ENCODE results near the gene PDILT.

Gene PDILT

DNA sequence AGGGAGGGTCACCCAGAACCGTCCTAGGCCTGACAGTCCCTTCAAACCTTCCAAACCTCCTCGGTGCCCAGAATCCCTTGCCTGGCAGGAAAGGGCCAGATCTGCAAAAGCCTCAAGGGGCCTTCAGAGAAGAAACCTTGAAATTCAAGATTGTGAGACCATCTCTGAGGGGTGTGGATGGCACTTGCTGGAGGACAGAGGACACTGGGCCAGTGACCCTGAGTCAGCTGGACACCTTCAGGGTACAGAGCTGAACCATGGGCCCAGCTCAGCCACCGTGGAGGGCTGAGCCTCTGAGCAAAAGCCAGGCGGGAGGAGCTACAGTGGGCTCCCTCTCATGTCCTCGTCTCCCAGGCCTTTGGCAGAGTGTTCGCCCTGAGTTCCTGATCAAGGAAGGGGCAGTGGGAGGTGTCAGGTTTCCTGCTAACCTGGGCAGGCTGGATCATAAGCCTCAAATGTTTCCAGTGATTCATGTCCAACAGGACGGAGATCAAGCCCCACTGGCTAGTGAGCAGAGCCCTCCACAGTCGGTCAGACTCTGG lies 3.0 kb downstream of the PDILT start:
- peak; percentile 47 for DNase-seq

DNA sequence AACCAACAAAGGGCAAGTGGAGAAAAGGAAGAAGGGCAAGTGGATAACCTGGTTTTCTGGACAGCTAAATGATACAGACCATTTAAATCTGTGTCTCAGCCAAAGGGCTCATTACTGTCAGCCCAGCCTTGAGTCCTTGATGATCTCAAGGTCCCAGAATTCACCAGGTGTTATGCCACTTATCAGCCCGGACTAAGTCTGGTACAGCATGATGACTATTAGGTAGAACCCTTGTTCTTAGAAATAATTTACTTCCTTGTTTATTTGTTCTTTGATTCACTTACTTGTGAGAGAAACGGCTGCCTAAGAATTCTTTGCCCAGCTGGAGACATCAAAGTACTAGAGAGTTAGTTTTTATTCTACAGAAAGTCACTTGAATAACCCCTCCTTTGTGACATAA lies 3.5 kb downstream of the PDILT start:
- DNase-seq = no peak

DNA sequence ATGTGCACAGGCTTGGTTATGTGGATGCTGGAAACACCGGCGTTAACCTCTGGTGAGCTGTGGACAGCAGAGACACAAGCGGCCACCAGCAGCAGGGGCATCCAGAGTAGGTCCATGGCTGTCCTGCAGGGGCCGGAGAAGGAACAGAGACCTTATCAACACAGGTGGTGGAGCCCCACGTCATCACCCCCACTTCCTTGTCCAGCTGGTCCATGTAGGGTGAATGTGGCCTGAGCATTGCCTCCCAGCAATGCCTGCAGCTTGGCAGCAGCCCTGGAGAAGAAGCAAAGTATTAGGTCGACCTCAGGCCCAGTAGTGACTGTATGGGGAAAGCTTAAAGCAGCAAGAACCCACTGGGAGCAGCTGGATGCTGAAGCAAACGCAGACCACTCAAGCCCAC lies 5.4 kb downstream of the PDILT start:
- DNase-seq = no peak

DNA sequence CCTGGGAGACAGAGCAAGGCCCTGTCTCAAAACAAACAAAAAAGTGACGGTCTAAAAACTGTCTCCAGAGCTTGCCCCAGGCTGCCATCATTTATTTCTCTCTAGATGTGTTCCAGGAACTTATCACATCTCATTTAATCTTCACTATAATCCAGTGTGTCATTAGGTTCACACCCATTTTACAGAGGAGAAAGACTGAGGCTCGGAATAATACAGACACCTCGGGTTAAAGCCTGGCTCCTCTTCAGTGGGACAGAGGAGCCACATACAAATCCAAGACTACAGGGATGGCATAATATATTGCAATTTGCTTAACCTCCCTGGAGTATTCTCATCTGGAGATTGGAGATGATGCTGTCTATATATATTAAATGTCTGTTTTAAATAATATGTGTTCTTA lies 5.9 kb downstream of the PDILT start:
- no peak for DNase-seq

DNA sequence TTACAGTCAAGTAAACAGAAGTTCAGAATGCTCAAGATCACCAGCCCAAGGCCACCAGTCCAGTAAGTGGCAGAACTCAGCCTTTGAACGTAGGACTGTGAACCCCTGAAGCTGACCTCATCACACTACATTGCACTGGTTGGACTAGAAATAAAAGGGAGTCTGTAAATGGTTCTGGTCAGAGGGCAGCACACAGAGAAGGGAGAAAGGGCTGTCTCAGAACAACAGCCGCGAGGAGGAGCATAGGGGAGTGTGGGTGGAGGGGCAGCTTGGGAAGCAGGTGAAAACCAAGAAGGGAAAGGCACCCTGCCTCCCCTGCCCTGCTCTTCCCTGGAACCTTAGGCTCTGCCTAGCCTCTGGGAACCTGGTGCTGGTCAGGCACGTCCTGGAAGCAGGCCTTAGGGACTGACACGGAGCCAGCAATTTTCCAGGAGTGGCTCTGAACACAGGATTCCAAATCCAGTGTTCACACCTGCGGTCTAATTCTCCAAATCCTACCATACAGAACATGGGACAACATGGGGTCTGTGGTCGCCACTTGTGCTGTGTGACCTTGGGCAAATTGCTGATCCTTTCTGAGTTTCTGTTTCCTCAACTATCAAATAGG lies 7.0 kb downstream of the PDILT start:
- no peak for DNase-seq

DNA sequence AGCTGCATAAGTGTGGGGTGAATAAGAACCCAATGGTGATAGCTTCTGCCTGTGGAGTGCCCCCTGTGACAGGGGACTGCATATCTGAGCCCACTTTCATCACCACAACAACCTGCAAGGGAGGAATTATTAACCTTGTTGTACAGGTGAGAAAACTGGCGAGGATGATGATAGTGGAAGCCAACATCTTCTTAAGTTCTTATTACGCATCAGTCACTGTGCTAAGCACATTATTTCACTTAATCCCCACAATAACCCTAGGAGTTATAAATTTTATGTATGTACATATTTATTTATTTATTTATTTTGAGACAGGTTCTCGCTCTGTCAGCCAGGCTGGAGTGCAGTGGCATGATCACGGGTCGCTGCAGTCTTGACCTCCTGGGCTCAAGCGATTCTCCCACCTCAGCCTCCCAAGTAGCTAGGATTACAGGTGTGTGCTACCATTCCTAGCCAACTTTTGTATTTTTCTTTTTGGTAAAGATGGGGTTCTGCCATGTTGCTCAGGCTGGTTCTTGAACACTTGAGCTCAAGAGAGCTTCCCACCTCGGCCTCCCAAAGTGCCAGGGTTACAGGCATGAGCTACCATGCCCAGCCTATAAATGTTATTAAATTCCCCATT lies 7.6 kb downstream of the PDILT start:
- DNase-seq = no peak

DNA sequence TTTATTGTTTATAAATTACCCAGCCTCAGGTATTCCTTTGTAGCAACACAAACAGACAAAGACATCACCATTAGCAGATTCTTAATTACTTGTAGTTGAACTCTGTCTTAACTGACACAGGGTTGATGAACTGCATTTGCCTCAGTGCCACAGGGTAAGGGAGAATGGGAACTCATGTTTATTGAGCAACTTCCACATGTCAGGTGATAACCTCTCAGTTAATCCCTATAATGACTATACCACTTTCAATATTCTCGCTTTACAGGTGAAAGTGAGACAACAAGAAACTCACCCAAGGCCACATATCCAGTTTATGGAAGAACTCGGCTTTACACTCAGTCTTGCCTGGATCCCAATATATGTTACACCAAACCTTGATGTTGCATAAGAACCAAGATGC lies 8.6 kb downstream of the PDILT start:
- DNase-seq = no peak

DNA sequence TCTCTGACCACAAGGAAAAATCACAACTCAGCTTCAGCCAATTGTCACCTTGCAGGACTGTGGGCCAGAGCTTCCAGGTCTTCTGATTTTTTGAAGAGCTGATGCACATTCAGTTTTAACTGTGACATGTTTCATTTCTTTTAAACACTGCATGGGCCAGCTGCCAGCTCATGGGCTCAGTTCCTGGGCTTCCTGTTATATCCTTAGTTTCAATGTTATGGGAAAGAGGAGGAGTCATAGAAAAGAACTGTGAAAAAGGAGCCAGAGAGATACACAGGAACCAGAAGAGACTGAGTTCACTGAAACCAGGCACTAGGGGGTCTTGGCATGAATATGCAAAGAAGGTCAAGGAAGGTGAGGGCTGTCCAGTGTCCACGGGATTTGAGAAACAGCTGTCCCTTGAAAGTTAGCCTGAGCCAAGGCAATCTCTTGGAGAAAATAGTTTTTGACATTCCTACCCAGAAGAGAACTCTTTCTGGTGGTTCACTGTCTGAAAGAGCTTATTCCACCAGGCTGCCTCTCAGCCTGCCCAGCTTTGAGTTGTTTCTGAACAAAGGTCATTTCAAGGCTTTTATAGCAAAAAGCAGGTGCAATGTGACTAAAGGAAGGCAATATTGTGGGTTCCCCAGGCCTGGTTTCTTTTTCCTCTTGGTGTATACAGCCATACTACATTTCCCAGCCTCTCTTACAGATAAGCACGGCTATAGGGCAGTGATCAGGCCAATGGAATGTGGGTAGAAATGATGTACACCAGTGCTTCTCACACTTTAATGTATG lies 10.5 kb downstream of the PDILT start:
- DNase-seq = no peak

DNA sequence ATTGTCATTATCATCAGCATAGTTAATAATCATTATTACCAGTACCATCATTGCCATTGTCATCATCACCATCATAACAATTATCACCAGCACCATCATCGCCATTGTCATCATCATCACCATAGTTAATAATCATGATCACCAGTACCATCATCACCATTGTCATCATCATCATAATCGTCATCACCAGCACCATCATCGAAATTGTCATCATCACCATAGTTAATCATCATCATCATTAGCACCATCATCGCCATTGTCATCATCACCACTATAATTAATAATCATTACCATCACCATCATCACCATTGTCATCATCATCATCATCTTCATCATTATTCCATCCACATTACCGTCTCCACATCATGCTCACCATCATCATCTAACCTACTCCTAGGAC lies 13.5 kb downstream of the PDILT start:
- no peak for DNase-seq

DNA sequence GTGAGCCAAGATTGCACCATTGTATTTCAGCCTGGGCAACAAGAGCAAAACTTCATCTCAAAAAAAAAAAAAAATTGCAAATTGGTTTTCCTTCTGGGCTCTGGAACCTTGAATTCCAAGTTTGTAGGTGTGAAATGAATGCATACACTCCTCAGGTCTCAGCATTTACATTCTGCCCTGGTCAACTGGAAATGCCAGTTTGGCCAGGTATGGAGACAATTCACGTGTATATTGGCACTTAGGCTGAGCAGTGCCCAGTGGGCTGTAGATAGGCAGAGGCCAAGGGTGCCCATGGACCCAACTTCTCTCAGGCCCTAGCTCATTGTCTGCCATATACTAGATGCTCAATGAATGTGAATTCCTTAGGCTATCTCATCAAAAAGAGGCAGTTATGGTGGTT lies 15.7 kb downstream of the PDILT start:
- no peak for DNase-seq

DNA sequence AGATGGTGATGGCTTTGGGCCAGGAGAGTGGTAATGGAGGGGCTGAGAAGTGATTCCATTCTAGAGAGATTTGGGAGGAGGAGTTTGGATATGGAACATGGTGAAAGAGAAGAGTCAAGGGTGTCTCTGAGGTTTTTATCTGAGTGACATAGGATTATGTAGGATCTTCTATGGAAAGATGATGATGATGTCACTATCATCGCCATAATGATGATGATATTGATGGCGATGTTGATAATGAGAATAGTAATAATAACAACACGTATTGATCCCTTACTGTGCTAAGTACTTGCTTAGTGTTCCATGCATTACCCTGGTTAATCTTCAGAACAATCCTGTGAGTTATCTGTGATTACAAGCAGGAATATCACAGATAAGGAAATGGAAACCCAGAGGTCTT lies 16.6 kb downstream of the PDILT start:
- no peak for DNase-seq

DNA sequence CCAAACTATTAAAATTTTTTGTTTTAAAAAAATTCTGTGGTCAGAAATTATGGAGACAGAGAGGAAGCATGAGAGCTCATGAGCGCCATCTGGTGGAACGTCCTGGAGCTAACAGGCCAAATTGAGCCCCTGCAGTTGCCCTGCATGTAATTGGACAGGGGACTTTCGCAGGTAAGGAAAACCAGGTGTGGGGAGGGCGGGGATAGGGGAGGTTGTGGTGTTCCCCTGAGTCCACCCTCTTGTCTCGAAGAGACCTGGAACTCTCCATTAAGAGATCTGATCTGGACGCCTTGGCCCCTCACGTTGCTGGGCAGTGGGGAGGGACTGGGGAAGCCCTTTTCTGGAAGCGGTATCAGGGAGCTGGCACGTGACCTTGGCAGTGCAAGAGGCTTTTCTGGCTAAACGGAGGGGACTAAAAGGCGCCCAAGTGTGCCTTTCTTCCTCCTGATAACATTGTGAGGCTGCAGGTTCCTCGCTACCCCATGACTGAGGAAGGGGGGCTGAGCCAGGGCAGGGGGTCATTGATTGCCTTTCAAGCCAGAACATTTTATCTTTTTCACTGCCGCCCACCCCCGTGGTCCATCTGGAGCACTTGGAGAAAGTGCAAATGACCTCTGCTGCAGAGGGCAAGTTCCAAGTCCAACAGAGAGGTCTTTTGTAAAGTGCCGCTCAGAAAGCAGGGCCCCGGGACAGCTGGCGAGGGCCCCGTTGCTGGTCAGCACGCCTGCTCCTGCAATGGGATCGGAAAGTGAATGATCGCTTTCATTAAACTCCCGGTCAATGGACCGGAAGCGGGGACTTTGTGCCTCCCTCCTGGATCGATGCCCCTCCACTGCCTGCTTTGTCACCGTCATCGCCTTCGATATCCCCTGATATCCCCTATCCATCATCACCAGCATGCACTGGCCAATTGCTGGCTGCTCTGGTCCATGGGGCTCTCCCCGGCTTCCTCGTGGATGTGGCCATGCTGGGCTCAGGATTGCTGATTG lies 18.4 kb downstream of the PDILT start:
- peak; percentile 41 for DNase-seq

DNA sequence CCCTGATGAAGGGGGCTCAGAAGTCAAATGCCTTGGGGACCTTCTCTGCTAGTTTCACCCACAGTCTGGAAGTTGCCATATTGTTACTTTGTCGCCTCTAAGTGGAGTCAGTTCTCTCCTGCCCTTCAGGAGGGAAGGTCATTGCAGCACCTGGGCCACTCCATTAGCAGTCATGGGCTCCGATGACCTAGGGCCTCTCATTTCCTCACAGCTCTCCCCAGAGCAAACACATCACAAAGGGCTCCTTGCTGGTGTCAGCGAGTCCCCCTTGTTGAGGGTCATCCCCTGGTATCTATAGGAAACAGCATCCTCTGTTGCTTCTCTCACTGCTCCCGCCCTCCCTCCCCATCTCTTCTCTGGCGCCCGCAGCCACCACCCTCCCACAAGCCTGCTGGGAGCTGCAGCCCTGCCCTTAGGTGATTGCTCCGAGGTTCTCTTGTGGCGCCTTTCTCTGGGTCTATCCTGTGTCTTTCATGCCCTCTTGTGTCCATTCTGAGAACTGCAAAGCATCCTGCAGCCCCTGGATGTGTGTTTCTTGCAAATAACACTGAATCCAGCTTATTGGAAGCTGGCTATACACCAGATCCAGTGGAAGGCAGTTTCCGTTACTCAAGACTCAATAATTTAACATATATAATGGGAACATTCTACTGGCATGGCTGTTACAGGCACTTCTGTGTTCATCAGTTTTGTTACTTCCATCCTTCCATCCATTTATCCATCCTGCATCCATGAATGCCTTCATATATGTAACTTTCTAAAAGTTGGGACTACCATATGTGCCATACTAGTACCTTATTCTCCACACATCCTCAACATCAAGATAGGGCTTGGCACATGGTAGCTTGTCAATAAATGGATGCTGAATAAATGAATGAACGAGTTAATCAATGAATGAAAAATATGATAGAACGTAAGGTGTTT lies 21.2 kb downstream of the PDILT start:
- peak; percentile 75 for DNase-seq

DNA sequence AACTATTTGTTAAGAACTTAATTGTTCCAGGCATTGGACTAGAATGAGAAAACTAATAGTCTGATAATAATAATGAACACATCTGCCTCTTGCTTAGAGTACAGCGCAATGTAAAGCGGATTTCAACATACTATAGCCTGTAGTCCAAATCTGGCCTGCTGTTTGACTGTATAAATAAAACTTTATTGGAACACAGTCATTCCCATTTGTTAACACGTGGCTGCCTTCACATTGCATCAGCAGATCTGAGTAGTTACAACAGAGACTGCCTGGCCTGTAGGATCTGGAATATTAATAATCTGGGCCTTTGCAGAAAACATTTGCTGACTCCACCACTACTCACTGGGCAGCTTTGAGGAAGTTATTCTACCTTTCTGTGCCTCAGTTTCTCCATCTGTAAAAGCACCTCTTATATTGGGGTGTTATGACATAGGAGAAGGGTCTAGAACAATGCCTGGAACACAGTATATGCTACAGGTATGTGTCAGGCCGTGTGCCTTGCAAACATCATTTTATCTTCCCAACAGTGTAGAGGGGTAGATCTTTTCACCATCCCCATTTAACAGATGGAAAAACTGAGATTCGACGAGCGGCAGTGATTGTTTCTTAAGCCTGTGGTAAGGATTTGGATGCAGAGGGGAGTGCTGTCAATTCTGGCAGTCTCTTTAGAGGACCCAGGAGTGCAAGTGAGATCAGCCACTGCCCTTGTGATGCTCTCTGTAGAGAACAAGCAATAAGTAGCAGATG lies 22.2 kb downstream of the PDILT start:
- DNase-seq = no peak

DNA sequence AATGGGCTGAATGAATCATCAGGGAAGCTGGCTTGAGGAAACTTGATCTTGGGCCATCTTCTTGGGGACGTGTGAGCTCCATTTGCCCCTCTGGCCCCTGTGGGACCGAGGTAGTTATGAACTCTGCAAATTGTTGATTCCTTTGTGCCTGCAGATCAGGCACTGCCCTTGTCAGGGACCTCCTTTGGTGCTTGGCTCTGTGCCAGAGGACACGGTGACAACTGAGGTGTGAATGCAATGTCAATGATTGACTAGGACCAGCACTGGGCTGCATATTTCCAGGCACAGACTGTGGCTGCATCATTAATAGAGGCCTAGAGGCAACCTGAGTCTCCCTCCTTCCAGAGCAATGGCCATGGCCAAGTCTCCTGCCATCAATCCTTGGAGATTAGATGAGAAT lies 23.8 kb downstream of the PDILT start:
- no peak for DNase-seq

DNA sequence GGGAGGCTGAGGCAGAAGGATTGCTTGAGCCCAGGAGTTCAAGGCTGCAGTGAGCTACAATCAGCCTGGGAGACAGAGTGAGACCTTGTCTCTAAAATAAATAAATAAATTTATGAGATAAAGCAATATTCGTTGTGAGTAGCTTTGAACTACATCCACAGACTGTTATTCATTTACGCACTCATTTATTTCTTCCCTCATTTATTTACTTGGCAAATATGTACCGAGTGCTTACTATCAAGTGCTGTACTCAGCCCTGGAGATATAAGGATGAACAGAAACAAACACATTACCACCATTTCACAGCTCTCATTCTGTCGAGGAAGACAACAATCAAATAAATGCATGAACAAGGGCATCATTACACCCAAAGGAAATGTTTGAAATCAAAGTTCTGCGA lies 27.4 kb downstream of the PDILT start:
- no peak for DNase-seq

DNA sequence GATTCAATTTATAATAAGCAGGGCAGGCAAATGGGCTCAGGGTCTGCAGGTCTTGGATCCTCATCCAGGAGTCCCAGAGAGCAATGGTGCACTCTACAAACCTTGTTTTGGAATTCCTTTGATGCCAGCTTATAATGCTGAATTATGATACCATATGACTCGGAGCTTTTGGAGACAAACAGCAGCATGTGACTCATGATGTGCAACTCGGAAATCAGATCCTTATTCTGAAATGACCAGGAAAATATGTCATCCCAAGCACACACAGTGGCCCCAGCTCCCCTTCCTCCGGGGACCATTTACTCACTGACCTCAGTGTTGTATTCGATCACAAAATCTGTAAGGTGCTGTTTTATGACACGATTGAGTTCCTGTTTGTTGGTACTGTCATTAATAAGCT lies 31.8 kb downstream of the PDILT start:
- no peak for DNase-seq

DNA sequence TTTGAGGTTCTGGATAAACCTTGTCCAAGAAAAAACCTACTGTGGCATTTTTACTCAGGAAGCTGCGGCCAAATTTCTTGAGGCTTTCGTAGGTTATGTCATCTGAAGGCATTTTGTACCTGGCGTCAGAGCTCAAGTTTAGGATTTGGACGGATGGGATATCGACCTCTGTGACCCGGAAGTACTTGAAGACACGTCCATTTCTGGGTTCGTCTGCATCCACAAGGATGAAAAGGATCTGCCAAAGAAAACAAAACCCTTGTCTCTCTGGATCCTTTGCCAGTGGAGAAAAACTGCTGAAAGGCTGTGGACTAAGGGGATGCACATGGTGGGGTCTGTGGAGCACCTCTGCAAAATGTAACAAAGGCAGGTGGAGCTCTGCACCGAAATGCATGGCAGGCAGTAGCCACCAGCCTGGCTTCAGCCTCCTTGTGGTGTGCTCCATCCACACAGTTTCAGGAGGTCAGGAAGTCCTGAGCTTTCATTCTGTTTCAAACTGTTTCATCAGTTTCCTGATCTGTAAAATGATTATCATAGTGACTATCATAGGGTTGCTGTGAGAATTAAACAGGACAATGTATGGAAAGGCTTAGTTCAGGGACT lies 35.0 kb downstream of the PDILT start:
- DNase-seq = no peak

DNA sequence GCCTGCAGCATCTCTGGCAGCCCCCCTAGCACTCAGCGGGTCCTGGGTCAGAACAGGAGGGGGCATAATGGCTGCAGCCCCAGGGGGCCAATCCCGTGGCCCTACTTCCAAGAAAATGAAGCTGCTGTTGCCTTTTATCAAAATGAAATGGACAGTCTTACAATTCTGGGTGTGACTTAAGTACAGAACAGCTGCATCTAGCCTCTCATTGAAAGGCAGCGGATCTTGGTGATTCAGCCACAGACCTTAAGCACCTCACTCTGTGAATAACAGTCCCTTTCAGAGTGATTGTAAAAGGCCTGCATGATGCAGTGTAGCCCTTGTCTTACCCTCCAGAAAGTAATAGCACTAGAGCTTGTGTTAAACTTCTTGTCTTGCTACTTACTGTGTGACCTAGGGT lies 40.5 kb downstream of the PDILT start:
- no peak for DNase-seq

DNA sequence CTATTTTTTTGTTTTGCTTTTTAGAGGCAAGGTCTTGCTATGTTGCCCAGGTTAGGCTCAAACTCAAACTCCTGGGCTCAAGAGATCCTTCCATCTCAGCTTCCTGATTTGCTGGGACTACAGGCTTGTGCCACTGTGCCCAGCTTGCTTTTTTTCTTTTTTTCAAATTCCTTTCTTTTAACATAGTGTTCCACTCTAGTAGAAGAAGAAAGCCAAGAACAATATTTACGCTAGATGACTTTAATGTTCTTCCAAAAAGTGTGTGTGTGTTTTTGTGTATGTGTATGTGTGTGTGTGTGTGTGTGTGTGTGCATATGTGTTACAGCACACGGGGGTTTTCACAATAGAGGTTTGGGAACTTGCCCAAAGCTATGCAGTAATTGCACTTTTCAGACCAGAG lies 41.3 kb downstream of the PDILT start:
- DNase-seq = no peak

DNA sequence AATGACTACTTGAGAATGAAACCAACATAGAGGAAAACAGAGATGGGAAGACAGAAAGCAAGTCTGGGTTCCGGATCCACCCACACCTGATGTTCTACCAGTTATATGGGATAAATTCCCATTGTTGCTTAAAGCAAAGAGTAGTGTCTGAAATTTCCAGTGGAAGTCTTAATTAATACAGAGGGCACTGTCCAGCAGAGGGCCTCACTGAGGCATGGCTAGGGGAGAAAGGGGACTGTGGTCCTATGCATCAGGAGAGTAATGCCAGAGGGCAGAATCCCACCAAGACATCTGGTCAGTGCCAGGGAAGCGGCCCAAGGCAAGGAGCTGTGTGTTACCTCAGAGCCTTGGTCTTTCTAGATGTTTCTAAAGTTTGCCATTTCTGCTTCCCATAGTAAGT lies 44.5 kb downstream of the PDILT start:
- no peak for DNase-seq

All from NCI-H510A (cell line).